Stromal cell of bone marrow (primary cell): Measurements from ENCODE around the gene DAB2.
"Not testable (repeated sequence)": the region's sequence is repeated elsewhere in the genome, so short reads cannot be mapped to it uniquely, and the experiment has no call there.

ENCODE experiments used
- DNase-seq: peaks from one replicate; pipeline ENCODE4 v3.0.0-alpha.2; 2012; ENCODE audit warnings: low read depth

Gene DAB2

GRCh38 chr5:39340506-39340905, 84.3 kb downstream of the DAB2 start:
- DNase-seq: peak; percentile 11

GRCh38 chr5:39337252-39337915, 87.4 kb downstream of the DAB2 start:
- no peak for DNase-seq

DNA sequence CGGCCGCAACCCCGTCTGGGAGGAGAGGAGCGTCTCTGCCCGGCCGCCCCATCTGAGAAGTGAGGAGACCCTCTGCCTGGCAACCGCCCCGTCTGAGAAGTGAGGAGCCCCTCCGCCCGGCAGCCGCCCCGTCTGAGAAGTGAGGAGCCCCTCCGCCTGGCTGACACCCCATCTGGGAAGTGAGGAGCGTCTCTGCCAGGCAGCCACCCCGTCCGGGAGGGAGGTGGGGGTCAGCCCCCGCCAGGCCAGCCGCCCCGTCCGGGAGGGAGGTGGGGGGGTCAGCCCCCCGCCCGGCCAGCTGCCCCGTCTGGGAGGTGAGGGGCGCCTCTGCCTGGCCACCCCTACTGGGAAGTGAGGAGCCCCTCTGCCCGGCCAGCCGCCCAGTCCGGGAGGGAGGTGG, 90.5 kb downstream of the DAB2 start:
- DNase-seq: not testable (repeated sequence)

GRCh38 chr5:39333104-39333503, 91.7 kb downstream of the DAB2 start:
- DNase-seq: no peak

DNA sequence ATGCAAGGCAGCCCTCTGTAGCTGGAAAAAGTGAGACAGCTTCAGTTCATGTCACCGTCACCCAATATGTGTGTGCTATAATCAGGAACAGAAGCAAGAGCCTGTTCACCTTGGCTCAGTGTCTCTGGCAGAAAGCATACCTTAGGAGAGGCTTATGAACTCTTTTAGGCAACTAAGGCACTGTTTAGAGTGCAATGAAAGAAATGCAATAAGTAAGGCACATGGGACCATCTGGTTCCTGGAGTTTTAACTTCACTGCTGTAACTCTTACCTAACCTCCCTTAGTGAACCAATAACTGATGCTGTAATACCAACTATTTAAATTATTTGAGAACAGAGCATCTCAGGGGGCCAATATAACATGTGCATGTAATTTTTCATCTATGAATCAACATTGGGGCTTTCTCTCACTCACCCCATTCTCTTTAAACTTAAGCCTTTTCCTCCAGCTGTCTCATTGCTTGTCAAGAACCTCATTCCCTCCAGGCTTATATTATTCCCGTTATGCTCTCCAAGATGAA, 92.9 kb downstream of the DAB2 start:
- peak; percentile 54 for DNase-seq

DNA sequence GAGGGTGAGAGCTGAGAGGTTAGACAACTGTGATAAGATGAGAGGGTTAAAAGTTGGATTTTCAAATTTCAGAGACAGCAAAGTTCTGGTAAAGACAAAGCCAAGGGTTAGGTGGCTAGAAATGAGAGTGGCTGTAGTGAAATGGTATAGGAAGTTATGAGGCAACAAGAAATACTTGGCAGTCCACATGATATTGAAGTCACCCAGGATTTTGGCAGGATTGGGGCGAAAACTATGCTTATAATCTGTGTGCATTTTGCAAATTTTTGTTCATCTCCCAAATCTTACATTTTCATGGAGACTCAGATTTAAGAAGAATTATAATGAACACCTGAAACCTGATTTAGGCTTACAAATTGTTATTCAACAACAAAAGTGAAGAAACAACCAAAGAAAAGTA, 96.0 kb downstream of the DAB2 start:
- no peak for DNase-seq

- no peak for DNase-seq
These were observed 101.2 kb downstream of the DAB2 start for GRCh38 chr5:39323542-39323941.
